ENCODE results near the gene RPA3.

- TF ChIP-seq GATA3 (IDR thresholded peaks at IDR 0.05; ENCODE audit: low read depth, low read length) (no peak), GATA2 (IDR thresholded peaks at IDR 0.05; ENCODE audit: low read depth, low read length) (no peak)
These were observed 122.2 kb downstream of the RPA3 start for GRCh38 chr7:7596176-7596575.

All from SH-SY5Y (cell line).